HL-60 (cell line): ENCODE measurements around the gene MBD3.

Experiments used
- DNase-seq, 2 experiments: peaks; one replicate each; pipeline ENCODE4 v3.0.0-alpha.2; 2010 to 2020; ENCODE audit warnings: low read depth in 1 of 2, low spot score in 1 of 2
- H3K27ac ChIP-seq: fragments of 250-450 bp; sonication (Bioruptor Pico); replicated peaks from 2 replicates; pipeline ENCODE4 v1.5.1; 2020; ENCODE audit warnings: mild to moderate bottlenecking, moderate library complexity
- H3K27me3 ChIP-seq: fragments of 250-450 bp; sonication (Bioruptor Pico); 2 replicates; pipeline ENCODE4 v1.5.1; 2021; ENCODE audit warnings: mild to moderate bottlenecking, moderate library complexity; ENCODE audit not compliant: insufficient read depth, poor library complexity, severe bottlenecking
- H3K4me3 ChIP-seq: replicated peaks from 2 replicates; pipeline ENCODE4 v1.5.1; 2011; ENCODE audit warnings: mild to moderate bottlenecking, control low read depth, low read length; ENCODE audit not compliant: insufficient read depth
- CTCF ChIP-seq: IDR thresholded peaks from one replicate; pipeline ENCODE4 v1.5.1; 2011; ENCODE audit warnings: low read length, control low read depth, inconsistent platforms; ENCODE audit not compliant: insufficient read depth
- GABPA ChIP-seq: IDR thresholded peaks from 2 replicates; pipeline ENCODE4 v1.6.1; 2012; ENCODE audit warnings: low read depth
- POLR2AphosphoS5 ChIP-seq: IDR thresholded peaks from 2 replicates; pipeline ENCODE4 v1.6.1; 2012; ENCODE audit warnings: low read depth
- REST ChIP-seq: IDR thresholded peaks from 2 replicates; pipeline ENCODE4 v1.6.1; 2012; ENCODE audit warnings: low read depth; ENCODE audit not compliant: insufficient replicate concordance
- SPI1 ChIP-seq: IDR thresholded peaks from 2 replicates; pipeline ENCODE4 v1.6.1; 2012; ENCODE audit warnings: low read depth, mild to moderate bottlenecking, borderline replicate concordance

The MBD3 gene

GRCh38 chr19:1627194-1627593, 34.5 kb upstream of the MBD3 start:
- DNase-seq, result no peak

GRCh38 chr19:1626417-1627010, 33.8 kb upstream of the MBD3 start:
- H3K27me3 ChIP-seq, result no peaks in the 10 kb centered on the region
- TF ChIP-seq POLR2AphosphoS5, result no peak
- no peak for DNase-seq
- no peak overlapping the region for H3K4me3 ChIP-seq
- no peak overlapping the region for H3K27ac ChIP-seq

More at GRCh38 chr19:1627194-1627593, 34.5 kb upstream of the MBD3 start:
- no peak overlapping the region for H3K27ac ChIP-seq
- TF ChIP-seq POLR2AphosphoS5, result no peak
- no peak for TF ChIP-seq CTCF
- H3K27me3 ChIP-seq, result no peaks in the 10 kb centered on the region
- H3K4me3 ChIP-seq, result no peak overlapping the region

GRCh38 chr19:1624458-1624857, 31.8 kb upstream of the MBD3 start:
- Histone ChIP-seq H3K4me3 (no peak overlapping the region), H3K27ac (no peak overlapping the region), H3K27me3 (no peaks in the 10 kb centered on the region)
- DNase-seq, result peak in 1 of 2 experiments; percentile 61
- TF ChIP-seq SPI1 (no peak), CTCF (peak; percentile 39)

GRCh38 chr19:1622541-1622940, 29.9 kb upstream of the MBD3 start:
- no peak for DNase-seq
- H3K4me3 ChIP-seq, result no peak overlapping the region
- TF ChIP-seq SPI1 (no peak), CTCF (no peak), REST (no peak), GABPA (no peak), POLR2AphosphoS5 (no peak)
- H3K27me3 ChIP-seq, result no peaks in the 10 kb centered on the region
- no peak overlapping the region for H3K27ac ChIP-seq

- no peak overlapping the region for H3K27ac ChIP-seq
- no peak overlapping the region for H3K4me3 ChIP-seq
- TF ChIP-seq SPI1 (no peak), POLR2AphosphoS5 (no peak), GABPA (no peak), REST (no peak), CTCF (no peak)
- no peak for DNase-seq
- H3K27me3 ChIP-seq, result no peaks in the 10 kb centered on the region
These were observed 29.3 kb upstream of the MBD3 start for GRCh38 chr19:1622007-1622406.
